HepG2 (cell line): ENCODE measurements around the gene TCEANC2. TPM values are rescaled to one million over a fixed set of nuclear protein-coding genes. Genes with fewer than 3 reads are reported as not detected.

Experiments used
- BHLHE40 ChIP-seq: IDR thresholded peaks from 2 replicates; pipeline ENCODE4 v1.6.1; 2011; ENCODE audit warnings: low read length, improper control_type of control experiment
- ETV5 ChIP-seq: IDR thresholded peaks from 2 replicates; pipeline ENCODE4 v1.6.1; 2018; ENCODE audit warnings: missing biosample characterization, missing genetic modification reagents, inconsistent platforms, borderline replicate concordance
- IRF2 ChIP-seq: IDR thresholded peaks from 2 replicates; pipeline ENCODE4 v1.6.1; 2018; ENCODE audit warnings: missing genetic modification reagents, missing compliant biosample characterization
- KDM6A ChIP-seq: IDR thresholded peaks from 2 replicates; pipeline ENCODE4 v1.6.1; 2016; ENCODE audit warnings: low read depth
- MYC ChIP-seq: sonication (generic); formaldehyde crosslinking; IDR thresholded peaks from 2 replicates; pipeline ENCODE4 v1.9.0; 2021; ENCODE audit warnings: missing genetic modification reagents, borderline replicate concordance
- PHB2 ChIP-seq: fragments of 450-650 bp; IDR thresholded peaks from 2 replicates; pipeline ENCODE4 v1.6.1; 2018; ENCODE audit not compliant: partially characterized antibody
- PTBP1 ChIP-seq: fragments of 200-400 bp; formaldehyde crosslinking; IDR thresholded peaks from 2 replicates; pipeline ENCODE4 v1.6.1; 2018; ENCODE audit warnings: low read length, low read depth; ENCODE audit not compliant: poor library complexity, severe bottlenecking
- RXRB ChIP-seq: IDR thresholded peaks from 2 replicates; pipeline ENCODE4 v1.6.1; 2016; ENCODE audit warnings: borderline replicate concordance, missing genetic modification reagents, missing compliant biosample characterization
- SMARCC2 ChIP-seq: fragments of 450-650 bp; IDR thresholded peaks from 2 replicates; pipeline ENCODE4 v1.6.1; 2017; ENCODE audit warnings: antibody characterized with exemption, mild to moderate bottlenecking
- ZMYM2 ChIP-seq: sonication (generic); formaldehyde crosslinking; IDR thresholded peaks from 2 replicates; pipeline ENCODE4 v1.8.0; 2022; ENCODE audit warnings: mild to moderate bottlenecking, missing genetic modification reagents
- ZNF30 ChIP-seq: sonication (generic); formaldehyde crosslinking; IDR thresholded peaks from 2 replicates; pipeline ENCODE4 v1.5.0; 2020; ENCODE audit warnings: mild to moderate bottlenecking, missing genetic modification reagents
- ZNF331 ChIP-seq: sonication (generic); formaldehyde crosslinking; IDR thresholded peaks from 2 replicates; pipeline ENCODE4 v1.4.0; 2020; ENCODE audit warnings: missing genetic modification reagents
- ZNF652 ChIP-seq: IDR thresholded peaks from 2 replicates; pipeline ENCODE4 v1.6.1; 2016; ENCODE audit warnings: low read depth, borderline replicate concordance
- ZNF773 ChIP-seq: sonication (generic); formaldehyde crosslinking; IDR thresholded peaks from 2 replicates; pipeline ENCODE4 v1.4.0; 2020; ENCODE audit warnings: missing genetic modification reagents, borderline replicate concordance
- polyA plus RNA-seq, 8 experiments: library from polyadenylated mRNA; depleted of rRNA in 3 of 8; stranded (reverse) in 7 of 8; unstranded in 1 of 8; fragments of >200 nt; fragmentation: Illumina TruSeq in 4 of 8; extraction: Trizol in 4 of 8; gene quantifications; 2 replicates each; pipeline versions ENCODE4 v1.2.1 to v1.2.3, GENCODE V29; 2011 to 2016; ENCODE audit warnings: low read depth in 4 of 8, missing spikeins in 1 of 8, mixed read lengths in 1 of 8; ENCODE audit not compliant: insufficient read depth in 1 of 8
- total RNA-seq, 5 experiments: library from RNA; depleted of rRNA; stranded (reverse); fragments of >200 nt; fragmentation: Illumina TruSeq; extraction: Trizol; gene quantifications; 2 replicates each; pipeline ENCODE4 v1.2.3, GENCODE V29; 2016; ENCODE audit warnings: low read depth in 1 of 5
- TF ChIP-seq, protein P1 (sequence below), 2 experiments: IDR thresholded peaks; 2 replicates each; pipeline ENCODE4 v1.6.1; 2011 to 2012; ENCODE audit warnings: low read length in 2 of 2, borderline replicate concordance in 1 of 2, low read depth in 1 of 2, mild to moderate bottlenecking in 1 of 2, moderate library complexity in 1 of 2
- TF ChIP-seq, protein P2 (sequence below): sonication (generic); formaldehyde crosslinking; IDR thresholded peaks from 2 replicates; pipeline ENCODE4 v1.8.0; 2022; ENCODE audit warnings: missing genetic modification reagents, low read depth, mild to moderate bottlenecking, borderline replicate concordance
- TF ChIP-seq, protein P3 (sequence below): sonication (generic); formaldehyde crosslinking; IDR thresholded peaks from 2 replicates; pipeline ENCODE4 v1.8.0; 2022; ENCODE audit warnings: missing genetic modification reagents, mild to moderate bottlenecking, borderline replicate concordance
- TF ChIP-seq, protein P4 (sequence below): sonication (generic); formaldehyde crosslinking; IDR thresholded peaks from 2 replicates; pipeline ENCODE4 v1.8.0; 2022; ENCODE audit warnings: mild to moderate bottlenecking, missing genetic modification reagents
- TF ChIP-seq, protein P5 (sequence below): sonication (generic); formaldehyde crosslinking; conservative IDR thresholded peaks from 2 replicates; pipeline ENCODE4 v1.8.0; 2022; ENCODE audit warnings: mild to moderate bottlenecking, moderate library complexity, missing genetic modification reagents

TCEANC2 gene
- total and polyA plus RNA-seq, 2 of the 13 experiments (the other 11 are each of a cell fraction or from before 2014, with no cell fraction given): 3.8 to 5.0 TPM

DNA sequence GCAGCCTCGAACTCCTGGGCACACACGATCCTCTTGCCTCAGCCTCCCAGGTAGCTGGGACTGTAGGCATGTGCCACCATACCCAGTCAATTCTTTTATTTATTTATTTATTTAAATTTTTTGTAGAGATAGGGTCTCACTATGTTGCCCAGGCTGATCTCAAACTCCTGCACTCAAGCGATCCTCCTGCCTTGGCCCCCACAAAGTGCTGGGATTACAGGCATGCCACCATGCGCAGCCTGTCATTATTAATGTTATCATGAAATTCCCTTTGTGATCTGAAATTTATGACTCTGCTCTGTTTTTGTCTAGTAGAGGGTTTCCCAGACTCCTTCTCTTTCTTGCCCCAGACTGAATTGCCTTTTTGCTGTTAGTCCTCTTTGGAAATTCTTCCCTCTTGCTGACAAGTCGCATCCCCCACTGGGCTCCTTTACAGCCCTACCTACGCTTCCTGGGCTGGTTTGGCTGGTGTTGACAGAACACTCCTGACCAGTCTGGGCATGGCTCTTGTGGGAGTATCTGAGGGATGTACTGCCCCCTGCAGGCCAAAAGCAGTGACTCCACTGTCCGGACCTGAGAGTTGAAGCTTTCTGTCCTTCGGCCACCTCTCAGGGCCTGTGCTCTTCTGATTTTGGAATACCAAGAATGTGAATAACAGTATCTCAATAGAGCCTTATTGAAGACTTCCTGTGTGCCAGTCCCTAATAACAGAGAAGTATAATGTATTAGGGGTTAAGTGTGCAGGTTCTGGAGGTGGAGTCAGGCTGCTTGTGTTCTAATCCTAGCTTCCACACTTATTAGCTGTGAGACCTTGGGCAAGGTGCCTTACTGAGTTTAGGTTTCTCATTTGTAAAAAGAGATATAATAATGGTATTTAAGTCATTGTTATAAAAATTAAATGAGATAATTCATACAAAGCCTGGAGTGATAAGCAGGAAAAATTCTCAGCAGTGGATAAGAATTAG lies 28.2 kb downstream of the TCEANC2 start (continued):
- TF ChIP-seq, protein P1, sequence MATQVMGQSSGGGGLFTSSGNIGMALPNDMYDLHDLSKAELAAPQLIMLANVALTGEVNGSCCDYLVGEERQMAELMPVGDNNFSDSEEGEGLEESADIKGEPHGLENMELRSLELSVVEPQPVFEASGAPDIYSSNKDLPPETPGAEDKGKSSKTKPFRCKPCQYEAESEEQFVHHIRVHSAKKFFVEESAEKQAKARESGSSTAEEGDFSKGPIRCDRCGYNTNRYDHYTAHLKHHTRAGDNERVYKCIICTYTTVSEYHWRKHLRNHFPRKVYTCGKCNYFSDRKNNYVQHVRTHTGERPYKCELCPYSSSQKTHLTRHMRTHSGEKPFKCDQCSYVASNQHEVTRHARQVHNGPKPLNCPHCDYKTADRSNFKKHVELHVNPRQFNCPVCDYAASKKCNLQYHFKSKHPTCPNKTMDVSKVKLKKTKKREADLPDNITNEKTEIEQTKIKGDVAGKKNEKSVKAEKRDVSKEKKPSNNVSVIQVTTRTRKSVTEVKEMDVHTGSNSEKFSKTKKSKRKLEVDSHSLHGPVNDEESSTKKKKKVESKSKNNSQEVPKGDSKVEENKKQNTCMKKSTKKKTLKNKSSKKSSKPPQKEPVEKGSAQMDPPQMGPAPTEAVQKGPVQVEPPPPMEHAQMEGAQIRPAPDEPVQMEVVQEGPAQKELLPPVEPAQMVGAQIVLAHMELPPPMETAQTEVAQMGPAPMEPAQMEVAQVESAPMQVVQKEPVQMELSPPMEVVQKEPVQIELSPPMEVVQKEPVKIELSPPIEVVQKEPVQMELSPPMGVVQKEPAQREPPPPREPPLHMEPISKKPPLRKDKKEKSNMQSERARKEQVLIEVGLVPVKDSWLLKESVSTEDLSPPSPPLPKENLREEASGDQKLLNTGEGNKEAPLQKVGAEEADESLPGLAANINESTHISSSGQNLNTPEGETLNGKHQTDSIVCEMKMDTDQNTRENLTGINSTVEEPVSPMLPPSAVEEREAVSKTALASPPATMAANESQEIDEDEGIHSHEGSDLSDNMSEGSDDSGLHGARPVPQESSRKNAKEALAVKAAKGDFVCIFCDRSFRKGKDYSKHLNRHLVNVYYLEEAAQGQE (IDR thresholded peaks at IDR 0.05; ENCODE audit: borderline replicate concordance in 1 of 2, low read depth in 1 of 2, low read length in 2 of 2): no peak
- TF ChIP-seq ETV5 (CRISPR knock-in tag) (peak; percentile 36; the same call in 1 of the 2 replicates), PTBP1 (no peak), MYC (CRISPR knock-in tag) (no peak), ZNF773 (CRISPR knock-in tag) (no peak), BHLHE40 (peak; percentile 19; the same call in 1 of the 2 replicates), IRF2 (CRISPR knock-in tag) (0 out of 2 replicates have a peak, but pooled peaks have one; percentile 33), ZMYM2 (CRISPR knock-in tag) (no peak), ZNF652 (CRISPR knock-in tag) (0 out of 2 replicates have a peak, but pooled peaks have one; percentile 33), ZNF331 (CRISPR knock-in tag) (peak; percentile 73; the same call in 1 of the 2 replicates), KDM6A (no peak), ZNF30 (CRISPR knock-in tag) (no peak), RXRB (CRISPR knock-in tag) (peak; percentile 56; the same call in 1 of the 2 replicates), PHB2 (no peak), SMARCC2 (no peak)
- TF ChIP-seq, protein P2, sequence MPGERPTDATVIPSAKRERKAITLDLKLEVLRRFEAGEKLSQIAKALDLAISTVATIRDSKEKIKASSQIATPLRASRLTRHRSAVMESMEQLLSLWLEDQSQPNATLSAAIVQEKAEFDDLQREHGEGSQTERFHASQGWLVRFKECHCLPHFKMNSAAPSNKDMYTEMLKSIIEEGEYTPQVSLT: no peak
- TF ChIP-seq, protein P3, sequence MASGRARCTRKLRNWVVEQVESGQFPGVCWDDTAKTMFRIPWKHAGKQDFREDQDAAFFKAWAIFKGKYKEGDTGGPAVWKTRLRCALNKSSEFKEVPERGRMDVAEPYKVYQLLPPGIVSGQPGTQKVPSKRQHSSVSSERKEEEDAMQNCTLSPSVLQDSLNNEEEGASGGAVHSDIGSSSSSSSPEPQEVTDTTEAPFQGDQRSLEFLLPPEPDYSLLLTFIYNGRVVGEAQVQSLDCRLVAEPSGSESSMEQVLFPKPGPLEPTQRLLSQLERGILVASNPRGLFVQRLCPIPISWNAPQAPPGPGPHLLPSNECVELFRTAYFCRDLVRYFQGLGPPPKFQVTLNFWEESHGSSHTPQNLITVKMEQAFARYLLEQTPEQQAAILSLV: no peak
- TF ChIP-seq, protein P4, sequence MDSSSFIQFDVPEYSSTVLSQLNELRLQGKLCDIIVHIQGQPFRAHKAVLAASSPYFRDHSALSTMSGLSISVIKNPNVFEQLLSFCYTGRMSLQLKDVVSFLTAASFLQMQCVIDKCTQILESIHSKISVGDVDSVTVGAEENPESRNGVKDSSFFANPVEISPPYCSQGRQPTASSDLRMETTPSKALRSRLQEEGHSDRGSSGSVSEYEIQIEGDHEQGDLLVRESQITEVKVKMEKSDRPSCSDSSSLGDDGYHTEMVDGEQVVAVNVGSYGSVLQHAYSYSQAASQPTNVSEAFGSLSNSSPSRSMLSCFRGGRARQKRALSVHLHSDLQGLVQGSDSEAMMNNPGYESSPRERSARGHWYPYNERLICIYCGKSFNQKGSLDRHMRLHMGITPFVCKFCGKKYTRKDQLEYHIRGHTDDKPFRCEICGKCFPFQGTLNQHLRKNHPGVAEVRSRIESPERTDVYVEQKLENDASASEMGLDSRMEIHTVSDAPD: no peak
- TF ChIP-seq, protein P5, sequence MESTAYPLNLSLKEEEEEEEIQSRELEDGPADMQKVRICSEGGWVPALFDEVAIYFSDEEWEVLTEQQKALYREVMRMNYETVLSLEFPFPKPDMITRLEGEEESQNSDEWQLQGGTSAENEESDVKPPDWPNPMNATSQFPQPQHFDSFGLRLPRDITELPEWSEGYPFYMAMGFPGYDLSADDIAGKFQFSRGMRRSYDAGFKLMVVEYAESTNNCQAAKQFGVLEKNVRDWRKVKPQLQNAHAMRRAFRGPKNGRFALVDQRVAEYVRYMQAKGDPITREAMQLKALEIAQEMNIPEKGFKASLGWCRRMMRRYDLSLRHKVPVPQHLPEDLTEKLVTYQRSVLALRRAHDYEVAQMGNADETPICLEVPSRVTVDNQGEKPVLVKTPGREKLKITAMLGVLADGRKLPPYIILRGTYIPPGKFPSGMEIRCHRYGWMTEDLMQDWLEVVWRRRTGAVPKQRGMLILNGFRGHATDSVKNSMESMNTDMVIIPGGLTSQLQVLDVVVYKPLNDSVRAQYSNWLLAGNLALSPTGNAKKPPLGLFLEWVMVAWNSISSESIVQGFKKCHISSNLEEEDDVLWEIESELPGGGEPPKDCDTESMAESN (CRISPR knock-in tag): 0 out of 2 replicates have a peak, but pooled peaks have one; percentile 39
